Measurements from ENCODE around the gene TRNAU1AP.
"Not testable (repeated sequence)": the region's sequence is repeated elsewhere in the genome, so short reads cannot be mapped to it uniquely, and the experiment has no call there.

The TRNAU1AP gene

DNA sequence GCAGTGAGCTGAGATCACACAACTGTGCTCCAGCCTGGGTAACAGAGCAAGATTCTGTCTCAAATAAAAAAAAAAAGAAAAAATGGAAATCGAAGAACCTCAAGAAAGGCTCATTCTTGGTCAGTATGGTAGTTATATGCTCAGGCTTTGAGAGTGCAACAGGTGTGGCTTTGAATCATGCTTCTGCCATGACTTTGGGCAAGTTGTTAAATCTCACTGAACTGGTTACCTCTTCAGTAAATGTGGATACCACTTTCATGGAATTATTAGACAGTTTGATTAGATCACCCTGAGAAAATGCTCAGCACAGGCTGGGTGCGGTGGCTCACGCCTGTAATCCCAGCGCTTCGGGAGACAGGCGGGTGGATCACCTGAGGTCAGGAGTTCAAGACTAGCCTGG is 12.8 kb downstream of the TRNAU1AP start (continued):
- TF ChIP-seq ZNF565 (CRISPR knock-in tag; conservative IDR thresholded peaks at IDR 0.05; ENCODE audit: low read depth) = no peak
- TF ChIP-seq SNAI2 (CRISPR knock-in tag; IDR thresholded peaks at IDR 0.05) = no peak
- TF ChIP-seq GLIS3 (CRISPR knock-in tag; IDR thresholded peaks at IDR 0.05) = no peak
- TF ChIP-seq ZFP30 (CRISPR knock-in tag; IDR thresholded peaks at IDR 0.05) = no peak
- no peak for TF ChIP-seq ESRRG (CRISPR knock-in tag; IDR thresholded peaks at IDR 0.05)
- TF ChIP-seq ZNF70 (CRISPR knock-in tag; IDR thresholded peaks at IDR 0.05) = no peak

- no peak for ATAC-seq
- TF ChIP-seq OSR1 (CRISPR knock-in tag; IDR thresholded peaks at IDR 0.05) = no peak
- no peak for TF ChIP-seq ZNF8 (CRISPR knock-in tag; IDR thresholded peaks at IDR 0.05)
These were observed 14.0 kb downstream of the TRNAU1AP start for GRCh38 chr1:28566931-28567330.

DNA sequence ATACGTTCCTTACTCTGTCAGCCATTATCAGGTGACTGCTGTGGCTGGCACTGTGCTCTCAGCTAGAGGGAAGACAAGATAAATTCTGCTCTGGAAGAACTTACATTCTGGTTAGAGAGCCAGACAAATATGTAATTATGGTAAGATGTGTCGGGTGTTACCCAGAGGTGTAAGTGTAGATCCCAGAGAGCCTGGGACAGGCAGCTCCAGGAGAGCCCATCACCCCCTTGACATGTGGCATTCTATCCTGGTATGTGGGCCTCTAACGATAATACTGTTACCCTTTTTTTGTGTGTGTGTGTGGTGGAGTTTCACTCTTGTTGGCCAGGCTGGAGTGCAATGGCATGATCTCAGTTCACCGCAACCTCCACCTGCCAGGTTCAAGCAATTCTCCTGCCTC is 19.0 kb downstream of the TRNAU1AP start:
- ATAC-seq = no peak
- TF ChIP-seq BACH2 (CRISPR knock-in tag; IDR thresholded peaks at IDR 0.05; ENCODE audit: borderline replicate concordance) = no peak
- no peak for TF ChIP-seq PATZ1 (CRISPR knock-in tag; IDR thresholded peaks at IDR 0.05; ENCODE audit: borderline replicate concordance)
- TF ChIP-seq ZNF70 (CRISPR knock-in tag; IDR thresholded peaks at IDR 0.05) = no peak
- no peak for TF ChIP-seq TOX (CRISPR knock-in tag; IDR thresholded peaks at IDR 0.05; ENCODE audit: borderline replicate concordance)
- no peak for TF ChIP-seq OSR1 (CRISPR knock-in tag; IDR thresholded peaks at IDR 0.05)
- no peak for TF ChIP-seq ISL1 (CRISPR knock-in tag; IDR thresholded peaks at IDR 0.05)
- TF ChIP-seq PPARA (CRISPR knock-in tag; IDR thresholded peaks at IDR 0.05; ENCODE audit: borderline replicate concordance) = no peak
- TF ChIP-seq, protein P1, sequence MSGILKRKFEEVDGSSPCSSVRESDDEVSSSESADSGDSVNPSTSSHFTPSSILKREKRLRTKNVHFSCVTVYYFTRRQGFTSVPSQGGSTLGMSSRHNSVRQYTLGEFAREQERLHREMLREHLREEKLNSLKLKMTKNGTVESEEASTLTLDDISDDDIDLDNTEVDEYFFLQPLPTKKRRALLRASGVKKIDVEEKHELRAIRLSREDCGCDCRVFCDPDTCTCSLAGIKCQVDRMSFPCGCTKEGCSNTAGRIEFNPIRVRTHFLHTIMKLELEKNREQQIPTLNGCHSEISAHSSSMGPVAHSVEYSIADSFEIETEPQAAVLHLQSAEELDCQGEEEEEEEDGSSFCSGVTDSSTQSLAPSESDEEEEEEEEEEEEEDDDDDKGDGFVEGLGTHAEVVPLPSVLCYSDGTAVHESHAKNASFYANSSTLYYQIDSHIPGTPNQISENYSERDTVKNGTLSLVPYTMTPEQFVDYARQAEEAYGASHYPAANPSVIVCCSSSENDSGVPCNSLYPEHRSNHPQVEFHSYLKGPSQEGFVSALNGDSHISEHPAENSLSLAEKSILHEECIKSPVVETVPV (CRISPR knock-in tag; IDR thresholded peaks at IDR 0.05) = no peak
- no peak for TF ChIP-seq CSDC2 (CRISPR knock-in tag; IDR thresholded peaks at IDR 0.05)
- TF ChIP-seq SNAI2 (CRISPR knock-in tag; IDR thresholded peaks at IDR 0.05) = no peak
- TF ChIP-seq CREB5 (CRISPR knock-in tag; IDR thresholded peaks at IDR 0.05; ENCODE audit: low read depth) = no peak
- no peak for TF ChIP-seq ZNF565 (CRISPR knock-in tag; conservative IDR thresholded peaks at IDR 0.05; ENCODE audit: low read depth)
- no peak for TF ChIP-seq TSHZ2 (CRISPR knock-in tag; IDR thresholded peaks at IDR 0.05)
- no peak for TF ChIP-seq ZFP3 (CRISPR knock-in tag; IDR thresholded peaks at IDR 0.05)
- no peak for TF ChIP-seq TCF4 (CRISPR knock-in tag; IDR thresholded peaks at IDR 0.05; ENCODE audit: borderline replicate concordance)

- not testable (repeated sequence) for ATAC-seq
These were observed 20.0 kb downstream of the TRNAU1AP start for GRCh38 chr1:28572891-28573290.

DNA sequence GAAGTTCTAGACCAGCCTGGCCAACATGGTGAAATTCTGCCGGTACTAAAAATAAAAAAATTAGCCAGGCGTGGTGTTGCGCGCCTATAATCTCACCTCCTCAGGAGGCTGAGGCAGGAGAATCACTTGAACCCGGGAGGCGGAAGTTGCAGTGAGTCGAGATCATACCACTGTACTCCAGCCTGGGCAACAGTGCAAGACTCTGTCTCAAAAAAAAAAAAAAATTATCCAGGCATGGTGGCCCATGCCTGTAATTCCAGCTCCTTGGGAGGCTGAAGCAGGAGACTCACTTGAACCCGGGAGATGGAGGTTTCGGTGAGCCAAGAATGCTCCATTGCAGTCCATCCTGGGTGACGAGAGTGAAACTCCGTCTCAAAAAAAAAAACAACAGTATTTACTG is 20.7 kb downstream of the TRNAU1AP start:
- no peak for ATAC-seq
- TF ChIP-seq ESRRG (CRISPR knock-in tag; IDR thresholded peaks at IDR 0.05) (no peak), ZFP3 (CRISPR knock-in tag; IDR thresholded peaks at IDR 0.05) (no peak), TSHZ2 (CRISPR knock-in tag; IDR thresholded peaks at IDR 0.05) (no peak), SNAI2 (CRISPR knock-in tag; IDR thresholded peaks at IDR 0.05) (no peak), PPARA (CRISPR knock-in tag; IDR thresholded peaks at IDR 0.05; ENCODE audit: borderline replicate concordance) (no peak), TCF4 (CRISPR knock-in tag; IDR thresholded peaks at IDR 0.05; ENCODE audit: borderline replicate concordance) (no peak), PATZ1 (CRISPR knock-in tag; IDR thresholded peaks at IDR 0.05; ENCODE audit: borderline replicate concordance) (no peak), CSDC2 (CRISPR knock-in tag; IDR thresholded peaks at IDR 0.05) (no peak)
- TF ChIP-seq, protein P1 (CRISPR knock-in tag; IDR thresholded peaks at IDR 0.05) = no peak
